Trophoblast cell (in vitro differentiated cells and primary cell): ENCODE measurements around the gene ITPRIPL2.

ENCODE experiments used
- DNase-seq, 2 donors: peaks; one replicate each; pipeline ENCODE4 v3.0.0-alpha.2; 2016
- H2AFZ ChIP-seq: 2 replicates; pipeline ENCODE4 v1.6.1; 2013; ENCODE audit warnings: low read length, moderate library complexity, mild to moderate bottlenecking; ENCODE audit not compliant: insufficient read depth, poor library complexity
- H2AK5ac ChIP-seq: 2 replicates; pipeline ENCODE4 v1.6.1; 2013; ENCODE audit warnings: mild to moderate bottlenecking, low read length
- H2BK120ac ChIP-seq: 2 replicates; pipeline ENCODE4 v1.6.1; 2013; ENCODE audit warnings: low read length, mild to moderate bottlenecking, moderate library complexity; ENCODE audit not compliant: insufficient read depth, poor library complexity
- H2BK12ac ChIP-seq: 2 replicates; pipeline ENCODE4 v1.6.1; 2013; ENCODE audit warnings: mild to moderate bottlenecking, low read length, moderate library complexity
- H2BK5ac ChIP-seq: 2 replicates; pipeline ENCODE4 v1.6.1; 2013; ENCODE audit warnings: low read length, low read depth, moderate library complexity, mild to moderate bottlenecking; ENCODE audit not compliant: poor library complexity
- H3K14ac ChIP-seq: 2 replicates; pipeline ENCODE4 v1.6.1; 2013; ENCODE audit warnings: mild to moderate bottlenecking, low read length
- H3K18ac ChIP-seq: 2 replicates; pipeline ENCODE4 v1.6.1; 2013; ENCODE audit warnings: mild to moderate bottlenecking, low read length
- H3K23ac ChIP-seq: 2 replicates; pipeline ENCODE4 v1.6.1; 2013; ENCODE audit warnings: low read length
- H3K27ac ChIP-seq: 2 replicates; pipeline ENCODE4 v1.5.1; 2013; ENCODE audit warnings: low read depth, mild to moderate bottlenecking, inconsistent platforms, low read length, moderate library complexity
- H3K27me3 ChIP-seq: 2 replicates; pipeline ENCODE4 v1.6.1; 2013; ENCODE audit warnings: inconsistent platforms, mild to moderate bottlenecking, low read length, moderate library complexity; ENCODE audit not compliant: insufficient read depth
- H3K36me3 ChIP-seq, 2 experiments: 1 replicate in 1 of 2; 2 replicates in 1 of 2; pipeline ENCODE4 v1.6.1; 2013; ENCODE audit warnings: low read length in 2 of 2, mild to moderate bottlenecking in 2 of 2, moderate library complexity in 1 of 2; ENCODE audit not compliant: insufficient read depth in 2 of 2, control insufficient read depth in 1 of 2
- H3K4ac ChIP-seq: 2 replicates; pipeline ENCODE4 v1.6.1; 2013; ENCODE audit warnings: low read depth, mild to moderate bottlenecking, low read length, moderate library complexity
- H3K4me1 ChIP-seq, 2 experiments: 1 replicate in 1 of 2; 2 replicates in 1 of 2; pipeline ENCODE4 v1.6.1; 2013; ENCODE audit warnings: low read length in 2 of 2, mild to moderate bottlenecking in 2 of 2, moderate library complexity in 1 of 2; ENCODE audit not compliant: insufficient read depth in 2 of 2, control insufficient read depth in 1 of 2
- H3K4me2 ChIP-seq: 2 replicates; pipeline ENCODE4 v1.6.1; 2013; ENCODE audit warnings: inconsistent platforms, mild to moderate bottlenecking, low read length, moderate library complexity
- H3K4me3 ChIP-seq: 2 replicates; pipeline ENCODE4 v1.5.1; 2013; ENCODE audit warnings: mild to moderate bottlenecking, low read depth, low read length, inconsistent platforms
- H3K79me1 ChIP-seq: one replicate; pipeline ENCODE4 v1.6.1; 2013; ENCODE audit warnings: low read length
- H3K79me2 ChIP-seq: 2 replicates; pipeline ENCODE4 v1.6.1; 2013; ENCODE audit warnings: low read length, mild to moderate bottlenecking; ENCODE audit not compliant: control insufficient read depth, insufficient read depth, poor library complexity
- H3K9ac ChIP-seq: 2 replicates; pipeline ENCODE4 v1.6.1; 2013; ENCODE audit warnings: mild to moderate bottlenecking, low read length
- H3K9me3 ChIP-seq: 2 replicates; pipeline ENCODE4 v1.6.1; 2013; ENCODE audit warnings: low read depth, mild to moderate bottlenecking, control low read depth, inconsistent platforms, low read length; ENCODE audit not compliant: insufficient read depth
- H4K12ac ChIP-seq: 2 replicates; pipeline ENCODE4 v1.6.1; 2013; ENCODE audit warnings: low read depth, mild to moderate bottlenecking, low read length, moderate library complexity
- H4K8ac ChIP-seq: 2 replicates; pipeline ENCODE4 v1.6.1; 2013; ENCODE audit warnings: low read depth, mild to moderate bottlenecking, low read length, moderate library complexity
- H4K91ac ChIP-seq: one replicate; pipeline ENCODE4 v1.6.1; 2013; ENCODE audit warnings: low read depth, mild to moderate bottlenecking, low read length, moderate library complexity
- WGBS: extraction: QIAGEN DNeasy Blood & Tissue Kit; methylation state at CpG from one replicate; pipeline ENCODE4 v1.1.7; 2013; ENCODE audit warnings: missing lambda C conversion rate; ENCODE audit not compliant: insufficient read length, insufficient coverage; ENCODE audit errors: extremely low coverage; 5-methylcytosine and 5-hydroxymethylcytosine counted together

The ITPRIPL2 gene

DNA sequence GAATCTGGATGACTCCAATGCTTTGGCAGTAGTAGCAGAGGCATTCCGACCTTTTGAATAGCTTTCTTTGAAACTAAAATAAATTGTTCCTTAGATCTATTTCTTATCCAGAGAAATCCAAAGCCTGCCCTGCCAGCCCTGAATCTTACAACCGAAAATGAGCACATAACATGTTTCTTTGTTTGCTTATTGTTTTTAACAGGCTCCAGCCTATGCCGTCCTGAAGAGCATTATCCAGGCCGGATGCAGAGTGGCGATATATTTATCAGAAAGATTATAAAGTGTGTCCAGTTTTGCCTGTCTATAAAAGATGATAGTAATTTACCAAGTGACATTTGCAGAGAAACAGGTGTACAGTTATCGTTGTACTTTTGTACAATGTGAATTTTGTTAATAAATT, 35.9 kb upstream of the ITPRIPL2 start:
- no peak overlapping the region for H4K8ac ChIP-seq
- no peak overlapping the region for H2AK5ac ChIP-seq
- H3K4me1 ChIP-seq: no peaks in the 10 kb centered on the region
- H2BK5ac ChIP-seq: no peak overlapping the region
- DNase-seq: no peak
- H3K14ac ChIP-seq: no peak overlapping the region
- WGBS: 100% methylated on average over 1 of the region's 6 CpGs
- H3K36me3 ChIP-seq: peaks cover 2 to 11% of the 10 kb centered on the region in 2 experiments
- H3K23ac ChIP-seq: no peak overlapping the region
- no peaks in the 10 kb centered on the region for H3K79me2 ChIP-seq
- no peak overlapping the region for H2BK120ac ChIP-seq
- no peak overlapping the region for H2BK12ac ChIP-seq
- no peaks in the 10 kb centered on the region for H3K9me3 ChIP-seq
- no peak overlapping the region for H3K4ac ChIP-seq
- H2AFZ ChIP-seq: no peak overlapping the region
- no peak overlapping the region for H3K4me3 ChIP-seq
- H3K9ac ChIP-seq: no peak overlapping the region
- no peak overlapping the region for H3K27ac ChIP-seq
- no peaks in the 10 kb centered on the region for H3K79me1 ChIP-seq
- H3K4me2 ChIP-seq: no peak overlapping the region
- no peak overlapping the region for H4K91ac ChIP-seq
- no peak overlapping the region for H3K18ac ChIP-seq
- no peak overlapping the region for H4K12ac ChIP-seq
- H3K27me3 ChIP-seq: no peaks in the 10 kb centered on the region

GRCh38 chr16:19083670-19084069, 30.1 kb upstream of the ITPRIPL2 start:
- Histone ChIP-seq H4K91ac (no peak overlapping the region), H4K12ac (no peak overlapping the region), H3K4me3 (no peak overlapping the region), H3K79me2 (no peaks in the 10 kb centered on the region), H2BK120ac (no peak overlapping the region), H3K27me3 (no peaks in the 10 kb centered on the region), H2BK5ac (no peak overlapping the region), H3K4me2 (no peak overlapping the region), H3K4me1 (peaks cover 0 to 2% of the 10 kb centered on the region in 2 experiments), H3K14ac (no peak overlapping the region), H4K8ac (no peak overlapping the region), H3K79me1 (no peaks in the 10 kb centered on the region), H3K9me3 (no peaks in the 10 kb centered on the region), H3K27ac (no peak overlapping the region), H3K18ac (no peak overlapping the region), H3K9ac (no peak overlapping the region), H3K4ac (no peak overlapping the region), H2AK5ac (no peak overlapping the region), H2BK12ac (no peak overlapping the region), H3K23ac (no peak overlapping the region), H3K36me3 (no peaks in the 10 kb centered on the region), H2AFZ (no peak overlapping the region)
- no CpG with 5 or more reads among the region's 1 CpG for WGBS
- DNase-seq: no peak

DNA sequence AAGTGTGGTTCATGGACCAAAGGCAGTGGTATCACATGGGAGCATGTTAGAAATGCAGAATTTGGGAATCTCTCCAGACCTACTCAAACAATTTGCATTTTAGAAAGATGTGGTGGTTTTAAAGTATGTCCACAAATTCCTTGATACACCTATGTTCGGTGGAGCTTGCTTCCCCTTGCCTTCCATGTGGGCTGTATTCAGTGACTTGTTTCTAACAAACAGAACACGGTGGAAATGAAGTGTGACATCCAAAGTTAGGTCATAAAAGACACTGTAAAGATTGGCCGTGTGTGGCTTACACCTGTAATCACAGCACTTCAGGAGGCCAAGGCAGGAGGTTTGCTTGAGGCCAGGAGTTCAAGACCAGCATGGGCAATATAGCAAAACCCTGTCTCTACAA, 29.6 kb upstream of the ITPRIPL2 start:
- Histone ChIP-seq H3K4me3 (no peak overlapping the region), H2AFZ (no peak overlapping the region), H3K27ac (no peak overlapping the region), H4K8ac (no peak overlapping the region), H2AK5ac (no peak overlapping the region), H2BK5ac (no peak overlapping the region), H3K27me3 (no peaks in the 10 kb centered on the region), H3K23ac (no peak overlapping the region), H3K9ac (no peak overlapping the region), H3K14ac (no peak overlapping the region), H3K4ac (no peak overlapping the region), H4K91ac (no peak overlapping the region), H2BK120ac (no peak overlapping the region), H4K12ac (no peak overlapping the region), H3K18ac (no peak overlapping the region), H3K4me1 (peaks cover 0 to 2% of the 10 kb centered on the region in 2 experiments), H3K79me2 (no peaks in the 10 kb centered on the region), H2BK12ac (no peak overlapping the region), H3K79me1 (no peaks in the 10 kb centered on the region), H3K36me3 (no peaks in the 10 kb centered on the region), H3K9me3 (no peaks in the 10 kb centered on the region), H3K4me2 (no peak overlapping the region)
- no CpG with 5 or more reads among the region's 3 CpGs for WGBS
- DNase-seq: no peak

- no peak overlapping the region for H2BK12ac ChIP-seq
- no peaks in the 10 kb centered on the region for H3K79me1 ChIP-seq
- no peak overlapping the region for H4K12ac ChIP-seq
- H4K8ac ChIP-seq: no peak overlapping the region
- no peak overlapping the region for H3K27ac ChIP-seq
- WGBS: no CpG with 5 or more reads among the region's 5 CpGs
- no peak overlapping the region for H3K14ac ChIP-seq
- DNase-seq: no peak
- no peaks in the 10 kb centered on the region for H3K36me3 ChIP-seq
- no peak overlapping the region for H3K4me3 ChIP-seq
- no peak overlapping the region for H2AFZ ChIP-seq
- no peak overlapping the region for H2BK120ac ChIP-seq
- H3K27me3 ChIP-seq: no peaks in the 10 kb centered on the region
- no peak overlapping the region for H2BK5ac ChIP-seq
- H4K91ac ChIP-seq: no peak overlapping the region
- H3K9ac ChIP-seq: no peak overlapping the region
- H3K4me1 ChIP-seq: peaks cover 0 to 2% of the 10 kb centered on the region in 2 experiments
- H3K4ac ChIP-seq: no peak overlapping the region
- H3K18ac ChIP-seq: no peak overlapping the region
- no peaks in the 10 kb centered on the region for H3K79me2 ChIP-seq
- no peak overlapping the region for H2AK5ac ChIP-seq
- H3K9me3 ChIP-seq: no peaks in the 10 kb centered on the region
- H3K23ac ChIP-seq: no peak overlapping the region
- H3K4me2 ChIP-seq: no peak overlapping the region
These were observed 28.9 kb upstream of the ITPRIPL2 start for GRCh38 chr16:19084879-19085278.
